Natural killer cell (primary cell): ENCODE measurements around the gene LRRC34. TPM values are rescaled to one million over a fixed set of nuclear protein-coding genes. Genes with fewer than 3 reads are reported as not detected.

ENCODE experiments used
- ATAC-seq, 3 donors: fragments of 150-1000 bp in 2 of 3; fragments of 200-7000 bp in 1 of 3; cut with Tn5 transposase; 1 replicate in 1 of 3; 2 replicates in 2 of 3; pipeline ENCODE4 v1.10.0; 2021; ENCODE audit warnings: mild to moderate bottlenecking in 2 of 3, moderate library complexity in 2 of 3
- DNase-seq, 2 donors: peaks; one replicate each; pipeline versions ENCODE4 v3.0.0 to v3.0.0-alpha.2; 2013 to 2021; ENCODE audit warnings: mixed read lengths in 1 of 2
- H3K27ac ChIP-seq: one replicate; pipeline ENCODE4 v1.5.1; 2013; ENCODE audit warnings: mild to moderate bottlenecking, low read length
- H3K27me3 ChIP-seq: one replicate; pipeline ENCODE4 v1.6.1; 2013; ENCODE audit warnings: low read length; ENCODE audit not compliant: control insufficient read depth, insufficient read depth
- H3K36me3 ChIP-seq: one replicate; pipeline ENCODE4 v1.6.1; 2013; ENCODE audit warnings: low read length; ENCODE audit not compliant: control insufficient read depth, insufficient read depth
- H3K4me1 ChIP-seq: one replicate; pipeline ENCODE4 v1.6.1; 2013; ENCODE audit warnings: low read length; ENCODE audit not compliant: control insufficient read depth, insufficient read depth
- H3K4me3 ChIP-seq: one replicate; pipeline ENCODE4 v1.5.1; 2013; ENCODE audit warnings: low read length
- H3K9me3 ChIP-seq: one replicate; pipeline ENCODE4 v1.6.1; 2013; ENCODE audit warnings: low read length; ENCODE audit not compliant: control insufficient read depth, insufficient read depth
- H3K27ac Mint-ChIP-seq, 2 donors: one replicate each; pipeline ENCODE4 v1.8.0; 2022; ENCODE audit warnings: mild to moderate bottlenecking in 2 of 2, mixed read lengths in 2 of 2, moderate library complexity in 1 of 2
- H3K27me3 Mint-ChIP-seq, 2 donors: one replicate each; pipeline ENCODE4 v1.8.0; 2022; ENCODE audit warnings: low read depth in 2 of 2, mixed read lengths in 2 of 2
- H3K36me3 Mint-ChIP-seq: one replicate; pipeline ENCODE4 v1.8.0; 2022; ENCODE audit warnings: mixed read lengths
- H3K4me1 Mint-ChIP-seq, 2 donors: one replicate each; pipeline ENCODE4 v1.8.0; 2022; ENCODE audit warnings: mixed read lengths in 2 of 2
- H3K4me3 Mint-ChIP-seq: one replicate; pipeline ENCODE4 v1.8.0; 2022; ENCODE audit warnings: mild to moderate bottlenecking, moderate library complexity, mixed read lengths
- H3K9me3 Mint-ChIP-seq, 2 donors: one replicate each; pipeline ENCODE4 v1.8.0; 2022; ENCODE audit warnings: mixed read lengths in 2 of 2
- WGBS: methylation state at CpG from one replicate; pipeline ENCODE4 v1.1.7; 2013; ENCODE audit warnings: missing lambda C conversion rate; ENCODE audit not compliant: insufficient coverage; 5-methylcytosine and 5-hydroxymethylcytosine counted together
- intact Hi-C: fragments of 100-400 bp; cut with micrococcal nuclease; formaldehyde crosslinking; loops from one replicate; pipeline ENCODE4 v1.14.2; 2022
- total RNA-seq, 4 donors: library from RNA; stranded (reverse); fragments of 120-200 nt in 1 of 4; gene quantifications; one replicate each; pipeline versions ENCODE4 v1.2.3 to v1.2.4, GENCODE V29; 2013 to 2022
- TF ChIP-seq, protein P1 (sequence below): fragments of 200-600 bp; IDR thresholded peaks from one replicate; pipeline ENCODE4 v1.8.0; 2022; ENCODE audit warnings: antibody characterized with exemption

Gene LRRC34
- total RNA-seq, 3 donors from 2014 or later (not counting 1 experiment from before 2014, with no cell fraction given): 0.45 to 1.0 (median 0.48) TPM

DNA sequence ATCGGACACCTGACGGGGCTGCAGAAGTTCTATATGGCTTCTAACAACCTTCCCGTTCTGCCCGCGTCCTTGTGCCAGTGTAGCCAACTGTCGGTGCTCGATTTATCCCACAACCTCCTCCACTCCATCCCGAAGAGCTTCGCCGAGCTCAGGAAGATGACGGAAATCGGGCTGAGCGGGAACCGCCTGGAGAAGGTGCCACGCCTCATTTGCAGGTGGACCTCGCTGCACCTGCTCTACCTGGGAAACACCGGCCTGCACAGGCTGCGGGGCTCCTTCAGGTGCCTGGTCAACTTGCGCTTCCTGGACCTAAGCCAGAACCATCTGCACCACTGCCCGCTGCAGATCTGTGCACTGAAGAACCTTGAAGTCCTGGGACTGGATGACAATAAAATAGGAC lies 9.8 kb upstream of the LRRC34 start:
- TF ChIP-seq, protein P1, sequence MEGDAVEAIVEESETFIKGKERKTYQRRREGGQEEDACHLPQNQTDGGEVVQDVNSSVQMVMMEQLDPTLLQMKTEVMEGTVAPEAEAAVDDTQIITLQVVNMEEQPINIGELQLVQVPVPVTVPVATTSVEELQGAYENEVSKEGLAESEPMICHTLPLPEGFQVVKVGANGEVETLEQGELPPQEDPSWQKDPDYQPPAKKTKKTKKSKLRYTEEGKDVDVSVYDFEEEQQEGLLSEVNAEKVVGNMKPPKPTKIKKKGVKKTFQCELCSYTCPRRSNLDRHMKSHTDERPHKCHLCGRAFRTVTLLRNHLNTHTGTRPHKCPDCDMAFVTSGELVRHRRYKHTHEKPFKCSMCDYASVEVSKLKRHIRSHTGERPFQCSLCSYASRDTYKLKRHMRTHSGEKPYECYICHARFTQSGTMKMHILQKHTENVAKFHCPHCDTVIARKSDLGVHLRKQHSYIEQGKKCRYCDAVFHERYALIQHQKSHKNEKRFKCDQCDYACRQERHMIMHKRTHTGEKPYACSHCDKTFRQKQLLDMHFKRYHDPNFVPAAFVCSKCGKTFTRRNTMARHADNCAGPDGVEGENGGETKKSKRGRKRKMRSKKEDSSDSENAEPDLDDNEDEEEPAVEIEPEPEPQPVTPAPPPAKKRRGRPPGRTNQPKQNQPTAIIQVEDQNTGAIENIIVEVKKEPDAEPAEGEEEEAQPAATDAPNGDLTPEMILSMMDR: no peak
- Histone ChIP-seq H3K4me3 (no peak overlapping the region), H3K27ac (no peak overlapping the region), H3K27me3 (no peaks in the 10 kb centered on the region), H3K36me3 (no peaks in the 10 kb centered on the region), H3K4me1 (no peaks in the 10 kb centered on the region), H3K9me3 (no peaks in the 10 kb centered on the region)
- intact Hi-C loops: no loop called here
- Mint-ChIP-seq H3K36me3 (no peaks in the 10 kb centered on the region), H3K27me3 (peaks cover 22 to 35% of the 10 kb centered on the region in 2 donors), H3K4me3 (no peak overlapping the region), H3K27ac (no peak overlapping the region), H3K9me3 (no peaks in the 10 kb centered on the region), H3K4me1 (no peaks in the 10 kb centered on the region)
- 95% methylated on average over 20 of the region's 20 CpGs for WGBS
- ATAC-seq (no peak), DNase-seq (no peak)

DNA sequence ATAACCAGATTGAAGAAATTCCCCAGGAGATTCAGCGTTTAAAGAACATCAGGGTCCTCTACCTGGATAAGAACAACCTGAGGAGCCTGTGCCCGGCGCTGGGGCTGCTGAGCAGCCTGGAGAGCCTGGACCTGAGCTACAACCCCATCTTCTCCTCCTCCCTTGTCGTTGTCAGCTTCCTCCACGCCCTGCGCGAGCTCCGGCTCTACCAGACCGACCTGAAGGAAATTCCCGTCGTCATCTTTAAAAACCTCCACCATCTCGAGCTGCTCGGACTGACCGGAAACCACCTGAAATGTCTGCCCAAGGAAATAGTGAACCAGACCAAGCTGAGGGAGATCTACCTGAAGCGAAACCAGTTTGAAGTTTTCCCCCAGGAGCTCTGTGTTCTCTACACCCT lies 9.4 kb upstream of the LRRC34 start:
- Mint-ChIP-seq H3K27ac (no peak overlapping the region), H3K9me3 (no peaks in the 10 kb centered on the region), H3K27me3 (peaks cover 26 to 39% of the 10 kb centered on the region in 2 donors), H3K4me1 (no peaks in the 10 kb centered on the region), H3K4me3 (no peak overlapping the region), H3K36me3 (no peaks in the 10 kb centered on the region)
- ATAC-seq: no peak
- TF ChIP-seq, protein P1: no peak
- H3K27ac ChIP-seq: no peak overlapping the region
- no peaks in the 10 kb centered on the region for H3K36me3 ChIP-seq
- 93% methylated on average over 15 of the region's 15 CpGs for WGBS
- no peaks in the 10 kb centered on the region for H3K4me1 ChIP-seq
- intact Hi-C loops: no loop called here
- H3K9me3 ChIP-seq: no peaks in the 10 kb centered on the region
- no peaks in the 10 kb centered on the region for H3K27me3 ChIP-seq
- DNase-seq: no peak
- no peak overlapping the region for H3K4me3 ChIP-seq

DNA sequence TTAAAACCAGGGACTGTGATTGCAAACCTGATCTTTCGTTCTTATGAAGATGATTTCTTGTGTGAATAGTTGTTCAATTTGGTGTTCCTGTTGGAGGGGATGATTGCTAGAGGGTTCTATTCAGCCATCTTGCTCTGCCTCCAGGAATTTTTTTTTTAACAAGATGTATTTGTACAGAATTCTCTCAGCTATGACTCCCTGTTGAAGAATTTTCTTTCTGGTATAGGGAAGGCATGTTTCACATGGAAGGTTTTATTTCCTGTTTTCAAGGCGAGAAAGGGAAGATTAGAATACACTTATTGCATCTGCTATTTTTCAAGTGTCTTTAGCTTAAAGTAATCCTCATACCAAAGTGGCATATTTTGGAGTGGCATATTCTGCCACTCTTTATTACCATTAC lies 5.6 kb upstream of the LRRC34 start:
- H3K4me1 ChIP-seq: peaks cover 12% of the 10 kb centered on the region
- no peaks in the 10 kb centered on the region for H3K27me3 ChIP-seq
- TF ChIP-seq, protein P1: no peak
- ATAC-seq (no peak), DNase-seq (no peak)
- peaks cover 34 to 49% of the 10 kb centered on the region in 2 donors for H3K27me3 Mint-ChIP-seq
- no peaks in the 10 kb centered on the region for H3K9me3 ChIP-seq
- peaks cover 0 to 3% of the 10 kb centered on the region in 2 donors for H3K9me3 Mint-ChIP-seq
- peaks cover 12% of the 10 kb centered on the region in 2 donors for H3K4me1 Mint-ChIP-seq
- no peak overlapping the region for H3K27ac Mint-ChIP-seq
- no peak overlapping the region for H3K4me3 ChIP-seq
- no peaks in the 10 kb centered on the region for H3K36me3 ChIP-seq
- peaks cover 13% of the 10 kb centered on the region for H3K36me3 Mint-ChIP-seq
- no peak overlapping the region for H3K27ac ChIP-seq
- intact Hi-C loops: no loop called here
- no peak overlapping the region for H3K4me3 Mint-ChIP-seq
- no CpG with 5 or more reads among the region's 2 CpGs for WGBS

DNA sequence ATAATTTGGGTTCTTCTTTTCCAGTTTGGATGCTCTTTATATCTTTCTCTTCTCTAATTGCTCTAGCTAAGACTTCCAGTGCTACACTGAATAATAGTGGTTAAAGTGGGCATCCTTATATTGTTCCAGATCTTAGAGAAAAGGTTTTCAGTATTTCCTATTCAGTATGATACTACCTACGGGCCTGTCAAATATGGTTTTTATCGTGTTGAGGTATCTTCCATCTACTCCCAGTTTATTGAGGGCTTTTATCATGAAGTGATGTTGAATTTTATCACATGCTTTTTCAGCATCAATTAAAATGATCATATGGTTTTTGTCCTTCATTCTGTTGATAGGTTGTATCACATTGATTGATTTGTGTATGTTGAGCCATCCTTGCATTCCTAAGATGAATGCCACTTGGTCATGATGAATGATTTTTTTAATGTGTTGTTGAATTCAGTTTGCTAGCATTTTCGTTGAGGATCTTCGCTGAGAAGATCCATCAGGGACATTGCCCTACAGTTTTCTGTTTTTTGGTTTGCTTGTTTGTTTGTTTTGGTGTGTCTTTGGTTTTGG lies 3.0 kb upstream of the LRRC34 start:
- peaks cover 27% of the 10 kb centered on the region for H3K4me1 ChIP-seq
- H3K27me3 ChIP-seq: no peaks in the 10 kb centered on the region
- H3K9me3 ChIP-seq: no peaks in the 10 kb centered on the region
- WGBS: 100% methylated on average over 2 of the region's 4 CpGs
- H3K36me3 Mint-ChIP-seq: peaks cover 13% of the 10 kb centered on the region
- TF ChIP-seq, protein P1: no peak
- ATAC-seq (no peak), DNase-seq (no peak)
- H3K27ac ChIP-seq: no peak overlapping the region
- peaks cover 23 to 30% of the 10 kb centered on the region in 2 donors for H3K4me1 Mint-ChIP-seq
- no peaks in the 10 kb centered on the region for H3K36me3 ChIP-seq
- intact Hi-C loops: no loop called here
- peak overlapping the region; percentile 30 for H3K4me3 Mint-ChIP-seq
- H3K4me3 ChIP-seq: no peak overlapping the region
- peaks cover 0 to 3% of the 10 kb centered on the region in 2 donors for H3K9me3 Mint-ChIP-seq
- H3K27ac Mint-ChIP-seq: no peak overlapping the region
- peaks cover 26 to 39% of the 10 kb centered on the region in 2 donors for H3K27me3 Mint-ChIP-seq
